AG10803 (cell line): ENCODE data around the gene ZFP30.

ENCODE experiments used
- DNase-seq: peaks from one replicate; pipeline ENCODE4 v3.0.0; 2010; ENCODE audit warnings: low read depth
- H3K4me3 ChIP-seq: 2 replicates; pipeline ENCODE4 v1.5.1; 2011; ENCODE audit warnings: mild to moderate bottlenecking, low read length, control low read depth
- TF ChIP-seq, protein P1 (sequence below): conservative IDR thresholded peaks from 2 replicates; pipeline ENCODE4 v1.5.1; 2011; ENCODE audit warnings: mild to moderate bottlenecking, low read length, control low read depth, inconsistent platforms

ZFP30 gene

DNA sequence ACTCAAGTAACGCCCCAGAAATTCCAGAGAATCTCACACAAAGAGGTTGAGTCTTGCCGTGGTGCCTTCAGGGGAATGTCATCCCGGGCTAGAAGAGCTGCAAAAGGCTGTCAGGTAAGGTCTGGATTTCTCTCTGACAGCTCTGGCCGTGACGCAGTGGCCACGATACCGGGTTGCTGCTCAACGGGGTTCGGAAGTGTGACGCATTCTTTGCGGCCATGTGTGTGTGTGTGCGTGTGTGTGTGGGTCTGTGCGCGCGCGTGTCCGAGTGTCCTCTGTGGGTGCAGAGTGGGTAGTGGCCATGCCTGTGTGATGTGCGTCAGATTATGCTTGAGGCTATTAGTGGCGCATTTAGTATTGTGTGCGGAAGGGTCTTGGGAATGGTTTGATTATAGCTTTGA is 60.3 kb downstream of the ZFP30 start:
- TF ChIP-seq, protein P1, sequence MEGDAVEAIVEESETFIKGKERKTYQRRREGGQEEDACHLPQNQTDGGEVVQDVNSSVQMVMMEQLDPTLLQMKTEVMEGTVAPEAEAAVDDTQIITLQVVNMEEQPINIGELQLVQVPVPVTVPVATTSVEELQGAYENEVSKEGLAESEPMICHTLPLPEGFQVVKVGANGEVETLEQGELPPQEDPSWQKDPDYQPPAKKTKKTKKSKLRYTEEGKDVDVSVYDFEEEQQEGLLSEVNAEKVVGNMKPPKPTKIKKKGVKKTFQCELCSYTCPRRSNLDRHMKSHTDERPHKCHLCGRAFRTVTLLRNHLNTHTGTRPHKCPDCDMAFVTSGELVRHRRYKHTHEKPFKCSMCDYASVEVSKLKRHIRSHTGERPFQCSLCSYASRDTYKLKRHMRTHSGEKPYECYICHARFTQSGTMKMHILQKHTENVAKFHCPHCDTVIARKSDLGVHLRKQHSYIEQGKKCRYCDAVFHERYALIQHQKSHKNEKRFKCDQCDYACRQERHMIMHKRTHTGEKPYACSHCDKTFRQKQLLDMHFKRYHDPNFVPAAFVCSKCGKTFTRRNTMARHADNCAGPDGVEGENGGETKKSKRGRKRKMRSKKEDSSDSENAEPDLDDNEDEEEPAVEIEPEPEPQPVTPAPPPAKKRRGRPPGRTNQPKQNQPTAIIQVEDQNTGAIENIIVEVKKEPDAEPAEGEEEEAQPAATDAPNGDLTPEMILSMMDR = no peak
- DNase-seq = peak; percentile 44
- peak overlapping the region; percentile 85 for H3K4me3 ChIP-seq

DNA sequence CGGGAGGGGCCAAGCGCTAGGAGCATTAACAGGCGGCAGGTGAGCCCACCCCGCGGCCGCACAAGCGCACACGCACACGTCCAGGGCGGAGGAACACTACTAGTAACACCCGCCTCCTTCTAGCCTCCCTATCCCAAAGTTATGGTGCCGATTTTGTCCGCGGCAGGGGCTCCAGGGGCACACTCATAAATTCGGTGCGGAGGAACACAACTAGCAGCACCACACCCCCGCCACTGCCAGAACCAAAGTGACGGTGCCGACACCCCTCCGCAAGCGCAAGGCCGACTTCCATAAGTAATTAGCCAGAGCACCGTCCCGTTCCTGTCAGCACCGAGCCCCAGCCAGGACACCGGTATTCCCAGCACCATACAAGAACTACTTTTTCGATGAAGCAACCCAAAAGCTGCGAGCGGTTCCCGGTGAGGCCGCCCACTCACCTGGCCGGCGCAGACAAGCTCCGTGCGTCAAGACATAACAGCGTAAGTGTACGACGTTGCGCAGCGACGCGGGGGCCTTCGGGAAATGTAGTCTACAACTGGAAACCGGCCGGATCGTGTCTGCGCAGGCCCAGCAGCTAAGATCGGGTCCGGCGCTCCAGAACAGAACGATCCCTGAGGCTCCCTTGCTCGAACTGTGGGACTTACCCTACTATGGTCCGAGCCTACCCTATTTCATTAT is 60.8 kb downstream of the ZFP30 start, which contains the start of the genes ZNF540 and ZNF571:
Gene ZNF540 (plus strand): TSS at position 573 of the 678 bp plus-strand sequence. CDS start 3,572 bp downstream, outside the sequence.
Gene ZNF571 (minus strand): TSS at position 489 of the 678 bp plus-strand sequence. CDS start 8,116 bp downstream, outside the sequence.
- TF ChIP-seq, protein P1 = no peak
- H3K4me3 ChIP-seq = peak within 1 kb of the TSS; percentile 85
- peak; percentile 89 for DNase-seq

DNA sequence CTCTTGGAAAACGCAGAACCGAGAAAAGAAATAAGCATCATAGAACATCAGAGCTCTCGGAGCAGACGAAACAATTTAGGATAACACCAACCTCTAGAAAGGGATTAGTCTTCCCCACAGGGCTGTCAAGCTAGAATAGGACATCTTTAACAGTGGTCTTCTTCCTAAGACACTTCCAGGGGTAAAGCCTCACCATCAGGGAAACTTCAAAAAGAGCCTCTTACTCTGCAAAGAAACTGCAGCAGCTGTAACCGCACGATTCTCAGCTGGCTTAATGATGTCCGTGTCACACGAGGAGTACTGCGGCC is 61.3 kb downstream of the ZFP30 start:
- peak overlapping the region; percentile 85 for H3K4me3 ChIP-seq
- no peak for DNase-seq
- TF ChIP-seq, protein P1 = no peak

DNA sequence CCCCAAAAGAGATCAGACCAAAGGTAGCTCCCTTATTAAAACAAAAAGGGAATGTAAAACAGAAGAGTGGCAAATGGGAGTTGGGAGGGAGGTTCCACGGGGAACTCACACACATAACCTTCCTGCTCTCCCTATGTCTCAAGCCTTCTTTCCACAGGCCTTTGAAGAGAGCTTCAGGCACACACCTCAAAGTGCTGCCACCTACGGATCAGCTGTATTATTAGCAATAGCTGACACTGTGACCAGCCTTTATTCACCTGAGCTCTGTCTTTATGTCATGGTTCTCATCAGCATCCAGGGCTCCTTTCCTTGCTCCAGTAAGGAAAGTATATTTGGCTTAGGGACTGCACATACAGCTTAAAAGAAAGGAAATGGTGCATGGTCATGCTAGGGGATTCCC is 71.9 kb downstream of the ZFP30 start:
- no peak for DNase-seq
- TF ChIP-seq, protein P1 = no peak
- no peak overlapping the region for H3K4me3 ChIP-seq

DNA sequence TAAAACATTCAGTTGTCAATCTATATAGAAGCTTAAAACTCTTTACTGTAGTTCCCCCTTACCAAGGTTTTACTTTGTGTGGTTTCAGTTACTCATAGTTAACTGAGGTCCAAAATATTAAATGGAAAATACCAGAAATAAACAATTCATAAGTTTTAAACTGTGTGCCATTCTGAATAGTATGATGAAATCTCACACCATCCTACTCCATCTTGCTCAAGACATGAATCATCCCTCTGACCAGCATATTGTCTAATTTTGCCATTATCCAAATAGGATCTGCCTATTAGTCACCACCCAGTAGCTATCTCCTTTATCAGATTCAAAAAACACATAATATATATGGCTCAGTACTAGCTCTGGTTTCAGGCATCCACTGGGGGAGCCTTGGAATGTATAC is 83.1 kb downstream of the ZFP30 start:
- DNase-seq = peak; percentile 1
- TF ChIP-seq, protein P1 = no peak
- H3K4me3 ChIP-seq = no peak overlapping the region

DNA sequence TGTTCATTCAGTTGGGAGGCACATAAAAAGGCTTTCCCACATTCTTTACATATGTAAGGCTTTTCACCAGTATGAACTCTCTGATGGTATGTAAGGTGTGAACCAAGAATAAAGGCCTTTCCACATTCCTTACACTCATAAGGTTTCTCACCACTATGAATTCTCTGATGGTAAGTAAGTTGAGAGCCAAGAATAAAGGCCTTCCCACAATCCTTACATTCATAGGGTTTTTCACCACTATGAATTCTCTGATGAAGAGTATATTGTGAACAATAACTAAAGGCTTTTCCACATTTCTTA is 89.9 kb downstream of the ZFP30 start:
- H3K4me3 ChIP-seq = no peak overlapping the region
- TF ChIP-seq, protein P1 = no peak
- no peak for DNase-seq

DNA sequence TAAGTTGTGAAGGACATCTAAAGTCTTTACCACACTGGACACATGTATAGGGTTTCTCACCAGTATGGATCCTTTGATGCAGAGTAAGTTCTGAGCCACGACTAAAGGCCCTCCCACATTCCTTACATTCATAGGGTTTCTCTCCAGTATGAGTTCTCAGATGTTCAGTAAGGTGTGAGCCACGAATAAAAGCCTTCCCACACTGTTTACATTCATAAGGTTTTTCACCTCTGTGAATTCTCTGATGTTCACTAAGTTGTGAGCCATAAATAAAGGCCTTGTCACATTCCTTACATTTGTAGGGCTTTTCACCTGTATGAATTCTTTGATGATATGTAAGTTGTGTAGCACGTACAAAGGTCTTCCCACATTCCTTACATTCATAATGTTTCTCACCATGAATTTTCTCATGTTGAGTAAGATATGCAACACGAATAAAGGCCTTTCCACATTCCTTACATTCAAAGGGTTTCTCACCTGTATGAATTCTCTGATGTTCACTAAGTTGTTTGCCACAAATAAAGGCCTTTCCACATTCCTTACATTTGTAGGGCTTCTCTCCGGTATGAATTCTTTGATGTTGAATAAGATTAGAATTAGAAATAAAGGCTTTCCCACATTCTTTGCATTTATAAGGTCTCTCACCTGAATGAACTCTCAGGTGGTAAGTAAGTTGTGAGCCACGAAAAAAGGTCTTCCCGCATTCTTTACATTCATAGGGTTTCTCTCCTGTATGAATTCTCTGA is 90.5 kb downstream of the ZFP30 start:
- TF ChIP-seq, protein P1 = no peak
- H3K4me3 ChIP-seq = no peak overlapping the region
- no peak for DNase-seq
